NCI-H82 treated with DMSO at 0.1 percent for 48 hours (cell line): ENCODE results near the gene MAPK1.
"Not testable (repeated sequence)": the region's sequence is repeated elsewhere in the genome, so short reads cannot be mapped to it uniquely, and the experiment has no call there.

Experiments used
- DNase-seq: peaks from one replicate; lab custom pipeline; 2025; ENCODE audit not compliant: unreplicated experiment; lab: John Stamatoyannopoulos, UW

MAPK1 gene

DNA sequence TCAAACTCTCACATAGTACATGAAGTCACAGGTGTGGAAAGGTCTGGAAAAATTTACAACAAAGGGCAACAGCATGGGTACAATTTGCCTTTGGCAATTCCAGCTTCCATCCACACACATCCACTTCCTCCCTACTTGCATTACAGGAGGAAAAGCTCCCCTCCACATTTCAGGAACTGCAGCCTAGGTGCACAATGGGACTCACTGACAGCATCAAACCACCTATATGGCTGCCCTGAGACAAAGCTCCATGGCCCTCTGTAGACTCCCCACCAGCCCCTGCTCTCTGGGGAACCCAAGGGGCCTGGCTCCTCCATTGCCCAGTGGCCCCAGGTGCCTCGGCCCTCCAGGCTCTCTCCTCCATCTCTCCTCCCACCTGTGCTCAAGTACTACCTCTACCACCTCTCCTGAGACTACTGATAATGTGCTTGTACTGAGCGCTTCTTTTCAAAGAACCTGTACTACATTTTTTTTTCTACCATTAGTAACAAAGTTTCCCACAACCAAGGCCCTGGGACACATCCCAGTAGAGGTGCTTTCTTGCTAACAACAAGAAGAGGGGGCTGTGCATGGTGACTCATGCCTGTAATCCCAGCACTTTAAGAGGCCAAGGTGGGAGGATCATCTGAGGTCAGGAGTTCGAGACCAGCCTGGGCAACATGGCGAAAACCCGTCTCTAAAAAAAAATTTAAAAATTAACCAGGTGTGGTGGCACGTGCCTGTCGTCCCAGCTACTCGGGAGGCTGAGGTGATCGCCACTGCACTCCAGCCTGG lies 136.7 kb downstream of the MAPK1 start:
- DNase-seq = no peak

DNA sequence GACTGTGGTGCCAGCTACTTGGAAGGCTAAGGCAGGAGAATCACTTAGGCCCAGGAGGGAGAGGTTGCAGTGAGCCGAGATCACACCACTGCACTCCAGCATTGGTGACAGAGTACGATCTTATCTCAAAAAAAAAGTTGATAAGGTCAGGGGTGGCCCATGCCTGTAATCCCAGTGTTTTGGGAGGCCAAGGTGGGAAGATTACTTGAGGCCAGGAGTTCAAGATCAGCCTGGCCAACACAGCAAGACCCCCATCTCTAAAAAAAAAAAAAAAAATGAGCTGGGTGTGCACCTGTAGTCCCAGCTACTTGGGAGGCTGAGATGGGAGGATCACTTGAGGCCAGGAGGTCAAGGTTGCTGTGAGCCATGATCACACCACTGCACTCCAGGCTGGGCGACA lies 138.3 kb downstream of the MAPK1 start:
- DNase-seq = not testable (repeated sequence)

DNA sequence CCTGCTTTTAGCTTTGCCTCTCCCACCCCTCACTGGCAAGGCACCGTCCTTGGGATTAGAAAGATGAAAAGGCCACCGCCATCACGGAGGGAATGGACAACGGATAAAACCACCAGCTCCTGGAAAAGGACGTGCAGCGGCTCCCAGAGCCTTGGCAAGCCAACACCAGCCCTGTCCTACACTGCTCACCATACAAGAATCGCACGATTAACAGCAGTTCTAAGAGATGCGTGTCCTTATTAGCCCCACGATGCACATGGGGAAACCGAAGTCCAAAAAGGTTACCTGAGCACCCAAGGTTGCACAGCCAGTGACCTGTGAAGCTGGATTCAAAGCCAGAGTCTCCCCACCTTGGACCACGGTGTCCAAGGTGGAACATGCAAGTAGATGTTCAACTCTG lies 139.2 kb downstream of the MAPK1 start:
- no peak for DNase-seq

DNA sequence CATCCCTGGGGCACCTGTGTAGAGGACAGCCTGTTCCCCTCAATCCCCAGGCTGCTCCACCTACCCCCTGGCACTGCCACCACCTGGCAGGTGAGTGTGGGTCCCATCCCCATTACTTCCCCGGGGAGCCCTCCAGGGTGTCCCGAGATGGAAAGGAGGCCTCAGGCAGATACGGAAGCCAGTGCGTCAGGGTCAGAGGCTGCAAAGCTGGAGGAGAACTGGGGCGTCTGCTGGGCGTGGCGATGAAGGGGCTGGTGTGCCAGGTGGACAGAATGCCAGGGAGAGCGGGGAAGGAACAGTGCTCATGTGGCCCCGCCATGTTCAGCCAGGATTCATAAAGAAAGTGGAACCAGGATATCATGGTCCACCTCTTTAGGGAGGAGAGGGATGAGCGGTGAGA lies 139.7 kb downstream of the MAPK1 start:
- DNase-seq = no peak

DNA sequence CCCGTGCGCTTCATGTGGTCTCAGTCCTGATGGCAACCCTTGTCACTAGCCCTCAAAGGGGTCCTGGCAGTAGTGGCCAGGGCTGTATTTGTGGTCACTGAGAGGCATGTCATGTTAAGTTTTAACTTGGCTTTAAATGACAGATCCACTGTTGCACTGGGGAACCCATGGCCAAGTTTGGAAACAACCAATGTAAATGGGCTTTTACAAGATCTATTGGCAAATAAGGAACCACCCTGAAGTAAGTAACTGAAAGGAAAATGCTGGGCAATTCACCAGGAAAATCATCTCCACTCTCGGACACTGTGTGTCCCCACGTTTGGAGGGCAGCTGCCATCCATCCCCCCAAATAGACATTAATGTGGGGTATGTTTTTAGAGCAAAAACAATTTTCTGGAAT lies 140.3 kb downstream of the MAPK1 start:
- no peak for DNase-seq

DNA sequence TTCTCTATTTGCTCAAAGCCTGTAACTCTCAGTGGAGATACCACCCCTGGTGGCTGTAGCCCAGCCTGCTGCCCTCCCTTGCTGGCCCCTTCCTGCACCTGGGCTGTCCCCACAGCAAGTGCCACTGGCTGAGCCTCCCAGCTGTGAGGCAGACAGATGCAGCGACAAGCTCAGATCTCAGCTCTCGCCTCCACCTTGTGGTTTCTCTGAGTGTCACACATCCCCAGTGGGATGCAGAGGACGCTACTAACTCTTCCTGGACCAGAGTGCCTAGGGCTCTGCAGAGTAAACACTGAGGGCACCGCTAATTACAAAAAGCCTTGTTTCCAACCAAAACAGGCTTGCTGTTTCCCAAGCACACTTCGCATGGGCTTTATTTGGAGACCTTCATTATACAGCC lies 140.8 kb downstream of the MAPK1 start:
- DNase-seq = no peak

DNA sequence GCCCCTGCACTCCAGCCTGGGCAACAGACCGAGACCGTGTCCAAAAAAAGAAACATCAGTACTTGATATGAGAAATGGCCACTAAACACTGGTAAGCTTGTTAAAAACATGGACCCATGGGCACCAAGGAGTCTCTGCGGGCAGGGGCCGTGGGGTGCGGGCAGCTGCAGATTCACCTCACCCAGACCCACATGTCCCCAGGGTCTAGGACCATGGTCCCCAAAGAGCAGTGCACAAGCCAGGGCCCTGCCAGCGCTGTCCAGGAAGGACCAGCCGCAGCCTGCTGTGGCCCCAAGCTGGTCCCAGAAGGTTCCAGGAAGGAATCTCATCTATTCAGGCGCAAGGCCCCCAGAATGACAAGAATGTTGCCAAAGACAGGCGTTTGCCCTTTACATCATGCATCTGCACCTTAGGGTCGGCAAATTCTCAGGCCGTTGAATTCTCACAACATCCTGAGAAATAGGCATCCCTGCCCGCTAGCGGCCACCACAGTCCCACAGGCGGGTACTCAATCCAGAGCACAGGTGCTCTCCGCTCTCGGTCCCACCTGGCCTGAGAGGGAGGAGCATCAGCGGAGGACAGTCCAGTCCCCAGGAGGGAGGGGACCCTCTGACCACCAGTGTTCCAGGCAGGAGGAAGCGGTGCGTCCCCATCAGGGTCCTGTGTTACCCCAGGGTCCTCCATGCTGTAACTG lies 141.3 kb downstream of the MAPK1 start:
- no peak for DNase-seq

DNA sequence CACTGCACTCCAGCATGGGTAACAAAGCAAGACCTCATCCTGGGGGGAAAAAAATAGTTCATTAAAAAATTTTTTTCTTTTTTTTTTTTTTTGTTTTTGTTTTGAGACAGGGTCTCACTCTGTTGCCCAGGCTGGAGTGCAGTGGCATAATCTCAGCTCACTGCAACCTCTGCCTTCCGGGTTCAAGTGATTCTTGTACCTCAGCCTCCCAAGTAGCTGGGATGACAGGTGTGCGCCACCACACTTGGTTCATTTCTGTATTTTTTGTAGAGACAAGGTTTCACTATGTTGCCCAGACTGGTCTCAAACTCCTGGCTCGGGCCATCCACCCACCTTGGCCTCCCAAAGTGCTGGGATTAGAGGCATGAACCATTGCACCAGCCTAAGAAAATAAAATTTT lies 142.9 kb downstream of the MAPK1 start:
- not testable (repeated sequence) for DNase-seq

DNA sequence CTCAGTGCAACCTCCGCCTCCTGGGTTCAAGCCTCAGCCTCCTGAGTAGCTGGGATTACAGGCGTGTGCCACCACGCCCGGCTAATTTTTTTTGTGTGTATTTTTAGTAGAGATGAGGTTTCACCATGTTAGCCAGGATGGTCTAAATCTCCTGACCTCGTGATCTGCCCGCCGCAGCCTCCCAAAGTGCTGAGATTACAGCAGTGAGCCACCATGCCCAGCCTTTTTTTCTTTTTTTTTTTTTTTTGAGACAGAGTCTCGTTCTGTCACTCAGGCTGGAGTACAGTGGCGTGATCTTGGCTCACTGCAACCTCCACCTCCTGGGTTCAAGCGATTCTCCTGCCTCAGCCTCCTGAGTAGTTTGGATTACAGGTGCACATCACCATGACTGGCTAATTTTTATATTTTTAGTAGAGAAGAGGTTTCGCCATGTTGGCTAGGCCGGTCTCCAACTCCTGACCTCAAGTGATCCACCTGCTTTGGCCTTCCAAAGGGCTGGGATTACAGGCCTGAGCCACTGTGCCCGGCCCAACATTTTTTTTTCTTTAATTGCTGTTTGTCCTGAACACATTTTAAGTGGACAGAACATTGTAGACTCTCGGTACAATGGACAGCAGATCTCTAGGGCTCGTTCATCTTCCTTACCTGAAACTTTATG lies 146.1 kb downstream of the MAPK1 start:
- not testable (repeated sequence) for DNase-seq

DNA sequence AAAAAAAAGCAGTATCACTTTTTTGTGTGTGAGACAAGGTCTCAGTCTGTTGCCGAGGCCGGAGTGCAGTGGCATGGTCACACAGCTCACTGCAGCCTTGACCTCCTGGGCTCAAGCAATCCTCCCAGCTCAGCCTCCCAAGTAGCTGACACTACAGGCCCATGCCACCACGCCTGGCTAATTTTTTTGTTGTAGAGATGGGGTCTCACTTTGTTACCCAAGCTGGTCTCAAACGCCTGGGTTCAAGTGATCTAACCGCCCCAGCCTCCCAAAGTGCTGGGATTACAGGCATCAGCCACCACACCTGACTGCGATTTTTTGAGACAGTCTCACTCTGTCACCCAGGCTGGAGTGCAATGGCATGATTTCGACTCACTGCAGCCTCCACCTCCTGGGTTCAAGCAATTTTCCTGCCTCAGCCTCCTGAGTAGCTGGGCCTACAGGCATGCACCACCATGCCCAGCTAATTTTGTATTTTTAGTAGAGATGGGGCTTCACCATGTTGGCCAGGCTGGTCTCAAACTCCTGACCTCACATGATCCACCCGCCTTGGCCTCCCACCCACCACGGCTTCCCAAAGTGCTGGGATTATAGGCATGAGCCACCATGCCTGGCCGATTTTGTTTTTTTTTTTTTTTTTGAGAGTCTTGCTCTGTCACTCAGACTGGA lies 147.1 kb downstream of the MAPK1 start:
- not testable (repeated sequence) for DNase-seq

DNA sequence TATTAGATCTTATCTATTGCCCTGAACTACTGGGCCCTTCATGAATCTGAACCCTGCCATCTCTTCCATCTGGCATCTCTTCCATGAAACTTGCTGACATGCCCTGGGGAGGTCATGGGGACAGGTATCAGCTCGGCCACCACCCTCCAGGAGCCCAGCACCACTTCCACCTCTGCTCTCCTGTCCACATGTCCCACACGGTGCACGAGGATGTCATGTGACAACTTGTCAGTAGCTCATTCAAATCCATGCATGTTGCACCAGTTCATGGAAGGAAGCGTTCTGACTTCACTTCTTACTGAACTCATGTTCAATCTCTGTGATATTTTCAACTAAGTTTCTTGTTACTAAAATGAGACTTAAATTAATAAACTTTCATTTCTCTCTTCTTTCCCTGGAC lies 148.4 kb downstream of the MAPK1 start:
- DNase-seq = no peak

DNA sequence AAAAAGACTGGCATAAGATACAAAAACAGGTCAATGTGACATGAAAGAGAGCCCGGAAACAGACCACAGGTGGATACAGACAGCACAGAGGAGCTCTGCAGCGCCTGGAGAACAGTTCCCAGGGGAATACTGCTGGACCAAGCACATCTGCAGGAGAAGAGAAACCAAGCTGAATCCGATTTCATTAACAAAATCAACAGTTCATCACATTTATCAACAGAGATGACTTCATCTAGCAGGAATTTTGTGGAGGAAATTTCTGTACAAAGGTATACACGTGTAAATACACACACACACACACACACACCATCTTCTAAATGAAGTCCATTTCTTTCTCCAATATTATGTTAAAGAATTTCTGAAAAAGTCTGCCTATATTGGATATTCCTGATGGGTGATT lies 148.9 kb downstream of the MAPK1 start:
- DNase-seq = no peak

DNA sequence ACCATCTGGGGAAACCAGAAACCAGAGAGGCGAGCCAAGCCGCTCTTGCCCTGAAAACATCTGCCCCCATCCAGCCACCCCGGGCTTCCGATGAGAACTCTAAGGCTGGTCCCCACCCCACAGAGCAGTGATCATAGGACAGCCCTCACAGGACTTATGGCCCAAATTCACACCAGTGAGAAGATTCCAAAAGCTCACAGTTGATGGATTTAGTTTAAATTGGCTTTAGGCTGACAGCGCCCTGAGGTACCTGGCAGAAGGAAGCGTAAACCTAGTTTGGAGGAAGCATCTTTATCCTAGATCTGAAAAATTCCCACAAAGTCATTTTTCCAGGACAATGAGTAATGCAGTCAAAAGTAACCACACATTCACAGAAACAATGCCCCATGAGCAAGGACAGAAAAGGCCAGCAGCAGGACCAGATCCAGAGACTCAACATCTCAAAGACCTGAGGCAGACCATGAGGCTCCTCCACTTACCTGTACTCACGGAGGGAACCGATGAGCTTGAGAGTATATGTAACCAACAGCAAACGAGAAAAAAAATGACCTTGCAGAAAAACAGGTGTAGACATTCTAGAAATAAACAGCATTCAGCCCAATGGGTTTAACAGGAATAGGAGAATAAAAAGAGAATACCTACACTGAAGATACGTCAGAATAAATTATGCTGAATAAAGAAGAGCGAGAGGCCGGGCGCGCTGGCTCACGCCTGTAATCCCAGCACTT lies 150.9 kb downstream of the MAPK1 start:
- DNase-seq = not testable (repeated sequence)

DNA sequence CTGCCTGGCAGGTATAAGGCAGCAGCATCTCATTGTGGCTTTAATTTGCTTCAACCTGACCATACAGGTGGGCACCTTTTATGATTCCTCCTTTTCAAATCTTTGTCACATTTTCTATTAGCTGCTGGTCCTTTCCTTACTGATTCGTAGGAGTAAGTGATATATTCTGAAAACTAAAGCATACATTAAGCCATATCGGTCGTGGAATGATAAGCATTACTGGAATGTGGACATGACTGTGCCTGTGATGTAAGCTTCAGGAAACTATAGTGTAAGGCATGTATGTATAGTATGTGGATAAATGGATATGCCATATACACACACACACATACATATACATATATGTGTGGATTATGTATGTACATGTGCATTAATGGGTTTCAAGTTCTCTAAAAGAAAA lies 152.7 kb downstream of the MAPK1 start:
- no peak for DNase-seq

DNA sequence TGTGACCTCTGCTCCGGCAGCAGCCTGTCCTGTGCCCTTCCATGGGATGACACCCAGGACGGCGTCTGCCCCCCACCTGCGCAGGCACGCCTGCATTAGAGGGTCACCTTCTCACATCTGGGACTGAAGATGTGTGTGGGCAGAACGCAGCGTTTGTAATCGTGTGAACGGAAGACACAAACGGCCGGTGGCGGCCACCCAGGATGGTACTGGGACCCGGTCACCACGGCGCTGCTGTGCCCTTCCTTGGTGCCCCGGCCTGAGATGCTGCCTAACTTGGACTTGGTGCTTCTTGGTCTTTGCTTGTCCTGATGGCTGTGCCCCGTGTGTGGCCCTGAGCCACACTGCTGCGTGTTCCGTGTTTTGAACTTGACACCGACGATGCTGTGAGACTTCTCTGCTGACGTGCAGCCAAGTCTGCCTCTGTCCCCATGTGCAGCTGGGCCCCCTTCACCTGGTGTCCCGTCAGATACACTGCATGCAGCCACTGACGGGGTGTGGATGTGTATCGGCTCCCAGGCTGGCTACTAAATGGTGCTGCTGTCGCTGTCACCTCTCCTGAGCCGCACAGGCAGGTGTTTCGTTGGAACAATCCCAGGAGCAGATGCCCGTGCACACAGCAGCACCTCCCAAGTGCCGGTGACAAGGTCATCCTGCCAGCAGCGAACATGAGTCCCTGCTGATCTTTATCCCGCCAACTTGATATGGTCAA lies 153.2 kb downstream of the MAPK1 start:
- no peak for DNase-seq

DNA sequence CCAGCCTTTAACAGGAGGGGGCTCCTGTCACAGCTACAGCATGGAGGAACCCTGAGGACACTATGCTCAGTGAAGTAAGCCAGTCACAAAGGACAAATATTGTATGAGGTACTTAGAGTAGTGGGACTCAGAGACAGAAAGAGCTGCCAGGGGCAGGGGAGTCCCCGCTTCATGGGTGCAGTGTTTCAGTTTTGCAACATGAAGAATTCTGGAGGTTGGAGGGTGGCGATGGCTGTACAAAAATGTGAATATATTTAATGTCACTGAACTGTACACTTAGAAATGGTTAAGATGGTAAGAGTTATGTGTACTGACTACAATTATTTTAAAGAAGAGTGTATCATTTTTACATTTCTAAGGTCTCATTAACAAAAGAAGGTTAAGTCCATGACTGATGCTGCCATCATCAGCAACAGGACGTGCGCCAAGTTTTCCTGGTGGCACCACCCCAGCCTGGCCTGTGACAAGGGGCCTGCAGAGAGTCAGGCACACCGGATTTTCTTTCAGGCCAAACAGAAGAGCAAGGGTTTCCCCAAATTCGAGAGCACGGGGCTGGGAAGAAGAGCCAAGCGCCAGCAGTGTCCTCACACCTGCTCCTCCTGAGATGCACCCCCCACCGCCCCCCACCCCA lies 153.9 kb downstream of the MAPK1 start:
- DNase-seq = no peak

DNA sequence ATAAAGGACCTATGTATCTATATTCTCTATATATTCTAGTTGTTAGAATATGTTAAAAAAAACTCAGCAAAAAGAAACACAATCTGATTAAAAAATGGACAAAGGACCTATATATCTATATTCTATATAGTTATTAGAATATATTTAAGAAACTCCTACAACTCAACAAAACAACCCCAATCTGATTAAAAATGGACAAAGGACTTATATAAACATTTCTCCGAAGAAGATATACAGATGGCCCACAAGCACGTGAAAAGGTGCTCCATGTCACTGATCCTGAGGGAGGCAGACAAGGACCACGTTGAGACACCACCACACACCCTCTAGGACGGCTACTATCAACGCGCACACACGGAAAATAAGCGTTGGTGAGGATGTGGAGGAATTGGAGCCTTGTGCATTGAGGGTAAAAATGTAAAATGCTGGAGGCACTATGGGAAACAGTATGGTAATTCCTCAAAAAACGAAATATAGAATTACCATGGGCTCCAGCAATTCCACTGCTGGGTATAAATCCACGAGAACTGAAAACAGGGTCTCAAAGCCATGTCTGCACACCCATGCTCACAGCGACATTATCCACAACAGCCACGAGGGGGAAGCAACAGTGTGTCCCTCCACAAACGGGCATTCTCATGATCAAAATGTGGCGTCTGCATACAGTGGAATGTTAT lies 154.6 kb downstream of the MAPK1 start:
- DNase-seq = peak; percentile 64

DNA sequence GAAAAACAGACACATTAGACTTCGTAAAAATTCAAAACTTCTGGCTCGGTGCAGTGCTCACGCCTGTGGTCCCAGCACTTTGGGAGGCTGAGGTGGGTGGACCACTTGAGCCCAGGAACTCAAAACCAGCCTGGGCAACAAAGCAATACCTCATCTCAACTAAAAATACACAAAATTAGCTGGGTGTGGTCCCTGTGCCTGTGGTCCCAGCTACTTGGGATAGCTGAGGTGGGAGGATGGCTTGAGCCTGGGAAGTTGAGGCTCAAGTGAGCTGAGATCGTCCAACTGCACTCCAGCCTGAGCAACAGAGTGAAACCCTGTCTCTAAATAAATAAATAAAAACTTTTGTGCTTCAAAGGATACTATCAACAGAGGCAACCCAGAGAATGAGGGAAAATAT lies 155.6 kb downstream of the MAPK1 start:
- no peak for DNase-seq

DNA sequence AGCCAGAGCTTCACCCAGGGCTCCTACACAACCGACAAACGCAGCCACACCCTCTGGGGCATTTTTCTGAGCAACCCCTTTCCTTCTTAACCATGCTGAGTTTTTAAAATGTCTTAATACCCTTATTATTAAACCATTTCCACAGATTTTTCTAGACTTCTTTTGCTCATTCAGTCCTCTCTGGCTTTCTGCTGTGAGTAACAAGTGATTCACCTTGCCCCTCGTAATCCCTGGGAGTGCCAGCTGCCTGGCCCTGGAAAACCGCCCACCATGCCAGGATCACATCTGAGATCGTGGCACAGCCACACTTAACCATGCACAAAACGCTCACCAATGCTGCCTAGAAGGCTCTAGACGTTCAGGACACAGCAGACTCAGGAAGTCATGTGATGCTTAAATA lies 157.3 kb downstream of the MAPK1 start:
- DNase-seq = no peak
